Activated CD8-positive, alpha-beta memory T cell treated with anti-CD3 and anti-CD28 coated beads, Interleukin-2, amount 50 U/mL, for 24 hours (primary cell): Measurements from ENCODE around the gene EFNA2.

Experiments used
- DNase-seq: peaks from one replicate; pipeline ENCODE4 v3.0.0-alpha.2; 2020; ENCODE audit errors: extremely low read depth

The EFNA2 gene

GRCh38 chr19:1272423-1273262 lies 13.0 kb upstream of the EFNA2 start:
- no peak for DNase-seq

GRCh38 chr19:1273263-1274041 lies 12.2 kb upstream of the EFNA2 start:
- DNase-seq: no peak

- DNase-seq: no peak
These were observed 11.4 kb upstream of the EFNA2 start for GRCh38 chr19:1274081-1274851.

- DNase-seq: no peak
These were observed 10.8 kb upstream of the EFNA2 start for GRCh38 chr19:1274852-1275259.

GRCh38 chr19:1275260-1275975 lies 10.3 kb upstream of the EFNA2 start, which contains the start of gene FAM174C:
Gene FAM174C, plus strand, starts transcription at chr19:1275530. Its CDS starts 20 bp downstream, at chr19:1275550.
- DNase-seq: peak; percentile 91

- no peak for DNase-seq
These were observed 9.6 kb upstream of the EFNA2 start for GRCh38 chr19:1275976-1276627.

- DNase-seq: no peak
These were observed 9.0 kb upstream of the EFNA2 start for GRCh38 chr19:1276628-1277022.

GRCh38 chr19:1277061-1277460 lies 8.6 kb upstream of the EFNA2 start:
- DNase-seq: no peak

- DNase-seq: no peak
These were observed 7.6 kb upstream of the EFNA2 start for GRCh38 chr19:1278074-1278473.

- no peak for DNase-seq
These were observed 6.7 kb upstream of the EFNA2 start for GRCh38 chr19:1278713-1279660.

GRCh38 chr19:1279782-1280341 lies 5.8 kb upstream of the EFNA2 start:
- DNase-seq: no peak

GRCh38 chr19:1280636-1281568 lies 4.8 kb upstream of the EFNA2 start:
- DNase-seq: no peak

GRCh38 chr19:1281569-1282287 lies 3.9 kb upstream of the EFNA2 start:
- DNase-seq: no peak

GRCh38 chr19:1282588-1283206 lies 3.0 kb upstream of the EFNA2 start:
- no peak for DNase-seq

- DNase-seq: no peak
These were observed 2.3 kb upstream of the EFNA2 start for GRCh38 chr19:1283207-1283916.

GRCh38 chr19:1283917-1284292 lies 1.8 kb upstream of the EFNA2 start:
- no peak for DNase-seq
